ENCODE measurements around the gene CRYL1. TPM values are rescaled to one million over a fixed set of nuclear protein-coding genes. Genes with fewer than 3 reads are reported as not detected.

The CRYL1 gene
- total and polyA plus RNA-seq, 2 of the 13 experiments (the other 11 are each of a cell fraction or from before 2014, with no cell fraction given), result 57.2 to 115 TPM

GRCh38 chr13:20495087-20496023 lies 30.3 kb downstream of the CRYL1 start (continued):
- TF ChIP-seq ZBTB42 (CRISPR knock-in tag; IDR thresholded peaks at IDR 0.05), result no peak
- TF ChIP-seq FOXO1 (CRISPR knock-in tag; IDR thresholded peaks at IDR 0.05), result peak; percentile 30; the same call in 1 of the 2 replicates
- no peak for TF ChIP-seq ZNF101 (CRISPR knock-in tag; IDR thresholded peaks at IDR 0.05; ENCODE audit: borderline replicate concordance, low read depth)
- TF ChIP-seq SMARCC2 (IDR thresholded peaks at IDR 0.05), result no peak
- TF ChIP-seq CC2D1A (CRISPR knock-in tag; IDR thresholded peaks at IDR 0.05), result no peak
- no peak for TF ChIP-seq TCF12 (IDR thresholded peaks at IDR 0.05)
- TF ChIP-seq TCF12 (CRISPR knock-in tag; IDR thresholded peaks at IDR 0.05), result no peak
- TF ChIP-seq, protein P1, sequence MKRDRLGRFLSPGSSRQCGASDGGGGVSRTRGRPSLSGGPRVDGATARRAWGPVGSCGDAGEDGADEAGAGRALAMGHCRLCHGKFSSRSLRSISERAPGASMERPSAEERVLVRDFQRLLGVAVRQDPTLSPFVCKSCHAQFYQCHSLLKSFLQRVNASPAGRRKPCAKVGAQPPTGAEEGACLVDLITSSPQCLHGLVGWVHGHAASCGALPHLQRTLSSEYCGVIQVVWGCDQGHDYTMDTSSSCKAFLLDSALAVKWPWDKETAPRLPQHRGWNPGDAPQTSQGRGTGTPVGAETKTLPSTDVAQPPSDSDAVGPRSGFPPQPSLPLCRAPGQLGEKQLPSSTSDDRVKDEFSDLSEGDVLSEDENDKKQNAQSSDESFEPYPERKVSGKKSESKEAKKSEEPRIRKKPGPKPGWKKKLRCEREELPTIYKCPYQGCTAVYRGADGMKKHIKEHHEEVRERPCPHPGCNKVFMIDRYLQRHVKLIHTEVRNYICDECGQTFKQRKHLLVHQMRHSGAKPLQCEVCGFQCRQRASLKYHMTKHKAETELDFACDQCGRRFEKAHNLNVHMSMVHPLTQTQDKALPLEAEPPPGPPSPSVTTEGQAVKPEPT (CRISPR knock-in tag; IDR thresholded peaks at IDR 0.05; ENCODE audit: low read depth), result no peak
- TF ChIP-seq XRCC5 (optimal IDR thresholded peaks at IDR 0.05; ENCODE audit: low read length), result no peak
- no peak; the same call in 1 of the 2 replicates for TF ChIP-seq ZNF547 (CRISPR knock-in tag; IDR thresholded peaks at IDR 0.05)
- no peak for TF ChIP-seq GPN1 (CRISPR knock-in tag; IDR thresholded peaks at IDR 0.05; ENCODE audit: borderline replicate concordance)
- TF ChIP-seq, protein P2, sequence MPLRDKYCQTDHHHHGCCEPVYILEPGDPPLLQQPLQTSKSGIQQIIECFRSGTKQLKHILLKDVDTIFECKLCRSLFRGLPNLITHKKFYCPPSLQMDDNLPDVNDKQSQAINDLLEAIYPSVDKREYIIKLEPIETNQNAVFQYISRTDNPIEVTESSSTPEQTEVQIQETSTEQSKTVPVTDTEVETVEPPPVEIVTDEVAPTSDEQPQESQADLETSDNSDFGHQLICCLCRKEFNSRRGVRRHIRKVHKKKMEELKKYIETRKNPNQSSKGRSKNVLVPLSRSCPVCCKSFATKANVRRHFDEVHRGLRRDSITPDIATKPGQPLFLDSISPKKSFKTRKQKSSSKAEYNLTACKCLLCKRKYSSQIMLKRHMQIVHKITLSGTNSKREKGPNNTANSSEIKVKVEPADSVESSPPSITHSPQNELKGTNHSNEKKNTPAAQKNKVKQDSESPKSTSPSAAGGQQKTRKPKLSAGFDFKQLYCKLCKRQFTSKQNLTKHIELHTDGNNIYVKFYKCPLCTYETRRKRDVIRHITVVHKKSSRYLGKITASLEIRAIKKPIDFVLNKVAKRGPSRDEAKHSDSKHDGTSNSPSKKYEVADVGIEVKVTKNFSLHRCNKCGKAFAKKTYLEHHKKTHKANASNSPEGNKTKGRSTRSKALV (CRISPR knock-in tag; IDR thresholded peaks at IDR 0.05), result no peak
- TF ChIP-seq POLR2A (IDR thresholded peaks at IDR 0.05; ENCODE audit: insufficient read depth in 1 of 2, low read depth in 2 of 2, low read length in 2 of 2), result 0 out of 4 replicates have a peak, but pooled peaks of 1 of the 2 experiments have one; percentile 19
- no peak for TF ChIP-seq MLLT10 (CRISPR knock-in tag; IDR thresholded peaks at IDR 0.05)
- TF ChIP-seq HOXA9 (CRISPR knock-in tag; IDR thresholded peaks at IDR 0.05; ENCODE audit: borderline replicate concordance), result no peak
- TF ChIP-seq ZNF512B (CRISPR knock-in tag; IDR thresholded peaks at IDR 0.05; ENCODE audit: borderline replicate concordance), result no peak
- TF ChIP-seq ZNF205 (CRISPR knock-in tag; IDR thresholded peaks at IDR 0.05), result no peak
- TF ChIP-seq GATAD2A (CRISPR knock-in tag; IDR thresholded peaks at IDR 0.05), result 0 out of 2 replicates have a peak, but pooled peaks have one; percentile 22
- no peak for TF ChIP-seq ZNF556 (CRISPR knock-in tag; IDR thresholded peaks at IDR 0.05; ENCODE audit: borderline replicate concordance)
- TF ChIP-seq ZMYM2 (CRISPR knock-in tag; IDR thresholded peaks at IDR 0.05), result no peak
- no peak for TF ChIP-seq DNMT3B (CRISPR knock-in tag; conservative IDR thresholded peaks at IDR 0.05)
- no peak for TF ChIP-seq TEF (CRISPR knock-in tag; IDR thresholded peaks at IDR 0.05)
- TF ChIP-seq ATF7-NPFF (CRISPR knock-in tag; IDR thresholded peaks at IDR 0.05; ENCODE audit: low read depth), result no peak
- TF ChIP-seq ISL2 (CRISPR knock-in tag; IDR thresholded peaks at IDR 0.05), result no peak

Measured in HepG2 (cell line).